Renal cortical epithelial cell (primary cell): ENCODE results near the gene IZUMO3. TPM values are rescaled to one million over a fixed set of nuclear protein-coding genes. Genes with fewer than 3 reads are reported as not detected.
"Not testable (repeated sequence)": the region's sequence is repeated elsewhere in the genome, so short reads cannot be mapped to it uniquely, and the experiment has no call there.

Experiments used
- DNase-seq: peaks from one replicate; pipeline ENCODE4 v3.0.0-alpha.2; 2011; ENCODE audit warnings: low read depth
- total RNA-seq: library from RNA; depleted of rRNA; stranded (reverse); fragments of >200 nt; gene quantifications from 2 replicates; pipeline ENCODE4 v1.2.3, GENCODE V29; 2014

IZUMO3 gene, protein sequence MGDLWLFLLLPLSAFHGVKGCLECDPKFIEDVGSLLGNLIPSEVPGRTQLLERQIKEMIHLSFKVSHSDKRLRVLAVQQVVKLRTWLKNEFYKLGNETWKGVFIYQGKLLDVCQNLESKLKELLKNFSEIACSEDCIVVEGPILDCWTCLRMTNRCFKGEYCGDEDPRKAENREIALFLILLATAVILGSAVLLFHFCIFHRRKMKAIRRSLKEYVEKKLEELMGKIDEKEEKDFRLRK
- total RNA-seq: not detected in 2 replicates

DNA sequence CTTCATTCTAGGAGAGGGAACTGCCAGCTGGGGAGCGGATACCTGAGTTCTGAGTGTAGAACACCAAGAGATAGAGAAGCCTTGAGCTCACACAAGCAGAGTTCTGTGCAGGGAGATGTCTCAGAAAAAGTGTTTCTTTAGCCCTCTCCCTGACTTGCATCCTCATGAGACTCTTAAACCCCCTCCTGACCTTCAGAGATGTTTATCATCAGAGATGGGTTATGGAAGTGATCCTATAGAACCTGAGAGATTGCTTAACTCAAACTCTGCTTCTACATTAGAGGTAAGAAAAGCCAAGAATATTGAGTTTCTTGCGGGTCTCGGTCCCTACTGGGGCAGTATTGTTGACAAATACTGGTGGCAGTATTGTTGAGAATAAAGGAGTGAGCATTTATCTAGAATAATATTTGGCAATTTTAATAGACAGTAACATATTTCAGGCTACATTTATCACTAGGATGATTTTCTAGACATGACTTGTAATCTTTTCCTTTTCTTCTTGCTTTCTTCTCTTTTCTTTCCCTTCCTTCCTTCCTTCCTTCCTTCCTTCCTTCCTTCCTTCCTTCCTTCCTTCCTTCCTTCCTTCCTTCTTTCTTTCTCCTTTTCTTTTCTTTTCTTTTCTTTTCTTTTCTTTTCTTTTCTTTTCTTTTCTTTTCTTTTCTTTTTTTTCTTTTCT, at the start of gene IZUMO3:
TSS of gene IZUMO3 (minus strand) at position 51 of the 676 bp plus-strand sequence. CDS start 248 bp downstream, outside the sequence.
- no peak for DNase-seq

DNA sequence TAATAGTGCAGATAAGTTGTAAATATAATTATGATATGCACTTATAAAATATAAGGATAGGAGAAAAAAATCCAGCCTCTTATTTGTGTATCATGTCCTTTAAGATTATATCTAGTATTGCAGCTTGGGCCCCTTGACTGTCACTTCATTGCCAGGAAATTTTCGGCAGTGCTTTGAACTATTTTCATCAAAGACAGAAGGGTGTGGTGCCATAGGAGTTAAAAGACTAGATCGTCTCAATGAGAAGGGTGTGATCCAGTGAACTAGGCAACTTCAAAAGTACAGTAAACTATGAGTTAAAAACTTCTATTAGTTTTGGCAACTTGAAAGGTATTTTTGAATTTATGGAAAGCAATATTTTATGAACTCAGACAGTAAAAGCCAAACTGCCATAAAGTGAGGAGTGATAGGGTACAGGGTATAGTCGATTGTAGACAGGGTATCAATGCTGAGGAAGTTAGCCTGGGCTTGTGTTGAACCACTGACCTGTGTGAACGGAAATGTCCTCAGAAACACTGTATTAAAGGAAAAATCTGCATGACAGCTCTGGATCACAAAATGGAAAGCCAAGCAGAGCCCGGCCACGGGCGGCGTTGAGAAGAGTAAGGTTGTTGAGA, 48.6 kb upstream of the IZUMO3 start:
- no peak for DNase-seq

DNA sequence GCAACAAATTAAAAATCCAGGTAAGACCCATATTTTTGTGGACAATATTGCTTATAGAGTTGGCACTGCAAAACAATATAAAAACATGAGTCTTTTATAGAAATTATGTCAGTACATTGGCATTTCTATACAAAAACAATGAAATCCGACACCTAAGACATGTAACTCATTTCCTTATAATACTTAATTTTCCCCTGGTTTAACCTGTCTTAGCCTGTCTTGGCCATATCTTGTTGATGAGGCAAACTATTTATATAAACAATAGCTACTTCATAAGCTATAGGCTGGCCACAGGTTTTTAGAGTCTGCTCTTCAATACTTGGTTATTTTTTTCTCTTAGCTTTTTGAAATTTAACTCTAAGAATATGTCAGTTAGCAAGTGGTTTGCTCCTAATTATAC, 44.7 kb upstream of the IZUMO3 start:
- DNase-seq: no peak

DNA sequence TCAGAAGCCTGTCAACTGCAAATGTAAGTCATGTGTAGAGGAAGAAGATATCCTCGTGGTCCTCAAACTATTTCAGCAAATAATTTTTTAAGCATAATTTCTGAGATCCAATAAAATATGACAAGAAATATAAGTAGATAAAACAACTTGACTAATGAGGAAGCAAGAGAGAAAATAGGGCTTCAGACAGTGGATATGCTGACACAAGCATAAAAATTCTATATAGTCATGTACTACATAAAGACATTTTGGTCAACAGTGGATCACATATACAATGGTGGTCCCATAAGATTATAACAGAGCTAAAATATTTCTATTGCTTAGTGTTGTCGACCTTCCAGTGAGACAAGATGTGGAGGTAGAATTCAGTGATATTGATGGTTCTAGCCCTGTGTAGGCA, 42.2 kb upstream of the IZUMO3 start:
- DNase-seq: no peak

DNA sequence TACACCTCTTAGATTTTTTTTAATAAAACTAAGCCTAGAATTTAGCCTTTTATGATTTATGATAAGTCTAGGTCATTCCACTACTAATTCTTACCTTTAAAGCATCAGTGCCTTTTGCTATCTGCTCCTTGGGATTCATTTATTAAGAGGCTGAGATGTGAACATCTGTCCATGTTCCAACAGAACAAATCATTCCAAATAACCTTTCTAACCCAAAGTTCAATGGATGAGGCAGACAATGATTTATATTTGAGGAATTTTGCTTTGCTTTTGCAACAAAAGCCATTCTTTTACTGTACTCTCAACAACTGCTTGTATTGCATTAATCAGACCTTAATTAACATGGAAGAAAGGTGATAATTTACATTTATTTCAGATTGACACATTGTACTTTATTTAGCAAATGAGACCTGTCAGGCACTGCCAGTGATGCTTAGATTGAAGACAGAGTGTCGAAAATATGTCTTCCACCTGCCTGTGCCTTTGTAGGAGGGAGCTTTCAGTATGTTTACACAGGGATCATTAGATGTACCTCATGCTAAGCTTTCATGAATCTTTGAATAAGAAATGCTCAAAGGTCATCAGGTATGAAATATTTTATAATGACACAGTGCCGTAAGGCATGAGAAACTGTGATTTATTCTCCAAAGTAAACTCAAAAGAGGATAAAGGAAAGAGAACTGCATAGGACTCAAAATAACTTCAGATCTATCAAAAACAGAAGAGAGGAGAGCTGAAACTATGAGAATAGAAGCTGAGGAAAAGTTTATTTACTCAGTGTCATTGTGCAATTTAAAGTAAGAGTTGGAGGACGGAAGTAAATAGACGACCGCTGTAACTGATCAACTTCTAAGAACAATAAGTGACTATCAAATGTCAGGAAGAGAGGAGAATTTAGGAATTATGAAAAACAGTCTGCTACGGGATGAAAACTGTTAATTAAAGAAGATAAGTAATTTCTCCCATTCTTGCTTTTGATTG, 36.7 kb upstream of the IZUMO3 start:
- DNase-seq: no peak

DNA sequence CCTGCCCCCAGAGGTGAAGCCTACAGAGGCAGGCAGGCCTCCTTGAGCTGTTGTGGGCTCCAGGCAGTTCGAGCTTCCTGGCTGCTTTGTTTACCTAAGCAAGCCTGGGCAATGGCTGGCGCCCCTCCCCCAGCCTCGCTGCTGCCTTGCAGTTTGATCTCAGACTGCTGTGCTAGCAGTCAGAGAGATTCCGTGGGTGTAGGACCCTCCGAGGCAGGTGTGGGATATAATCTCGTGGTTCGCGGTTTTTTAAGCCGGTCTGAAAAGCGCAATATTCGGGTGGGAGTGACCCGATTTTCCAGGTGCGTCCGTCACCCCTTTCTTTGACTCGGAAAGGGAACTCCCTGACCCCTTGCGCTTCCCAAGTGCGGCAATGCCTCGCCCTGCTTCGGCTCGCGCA, 34.3 kb upstream of the IZUMO3 start:
- DNase-seq: not testable (repeated sequence)

DNA sequence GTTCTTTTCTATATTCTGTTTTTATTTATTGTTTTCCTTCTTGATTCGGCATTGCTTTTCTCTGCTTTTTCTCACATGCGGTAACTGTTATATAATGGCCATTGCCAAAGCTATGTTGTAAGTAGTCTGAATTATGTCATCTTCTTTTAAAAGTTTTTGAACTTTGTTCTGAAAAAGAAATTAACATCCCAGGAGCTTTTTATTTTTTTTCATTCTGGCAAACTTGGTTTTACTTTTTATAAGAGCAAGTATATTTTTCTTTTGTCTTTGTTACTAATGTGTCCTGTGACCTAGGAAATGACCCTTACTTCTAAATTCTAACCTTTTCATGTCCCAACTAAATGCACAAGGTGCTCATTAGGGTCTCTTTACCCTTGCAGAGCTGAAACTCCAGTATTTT, 26.7 kb upstream of the IZUMO3 start:
- DNase-seq: no peak

DNA sequence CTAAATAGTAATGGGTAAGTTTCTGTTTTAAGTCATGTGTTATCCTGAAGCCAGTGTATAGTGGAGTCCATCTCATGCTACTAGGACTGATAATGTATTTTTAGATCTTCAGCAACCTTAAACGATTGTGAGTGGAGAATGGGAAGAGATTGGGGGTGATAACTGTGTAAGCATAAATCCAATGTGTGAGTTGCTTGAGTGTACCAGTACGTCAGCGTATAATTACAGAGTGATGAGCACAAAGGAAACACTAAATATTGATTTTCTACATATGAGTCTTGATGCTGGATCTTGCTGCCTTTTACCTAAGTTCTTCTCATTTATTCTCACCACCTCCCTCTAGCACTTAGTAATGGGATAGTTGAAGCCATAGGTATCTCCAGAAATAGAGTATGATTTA, 16.3 kb upstream of the IZUMO3 start:
- no peak for DNase-seq

DNA sequence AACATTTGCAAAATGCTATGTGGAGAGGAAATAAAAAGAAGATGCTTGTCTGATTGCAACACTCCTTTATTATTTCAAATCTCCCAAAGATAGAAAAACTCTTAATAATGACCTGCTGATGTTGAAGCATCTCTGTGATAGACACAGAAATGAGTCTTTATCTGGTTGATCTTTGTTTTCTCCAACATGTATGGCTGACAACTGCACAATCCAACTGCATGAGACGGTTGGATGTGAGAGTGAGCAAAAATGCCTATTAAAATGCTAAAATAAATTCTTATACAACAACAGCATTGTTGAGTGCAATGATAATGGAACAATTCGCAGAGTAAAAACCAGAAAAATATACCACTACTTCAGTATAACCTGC, 7.5 kb upstream of the IZUMO3 start:
- no peak for DNase-seq

DNA sequence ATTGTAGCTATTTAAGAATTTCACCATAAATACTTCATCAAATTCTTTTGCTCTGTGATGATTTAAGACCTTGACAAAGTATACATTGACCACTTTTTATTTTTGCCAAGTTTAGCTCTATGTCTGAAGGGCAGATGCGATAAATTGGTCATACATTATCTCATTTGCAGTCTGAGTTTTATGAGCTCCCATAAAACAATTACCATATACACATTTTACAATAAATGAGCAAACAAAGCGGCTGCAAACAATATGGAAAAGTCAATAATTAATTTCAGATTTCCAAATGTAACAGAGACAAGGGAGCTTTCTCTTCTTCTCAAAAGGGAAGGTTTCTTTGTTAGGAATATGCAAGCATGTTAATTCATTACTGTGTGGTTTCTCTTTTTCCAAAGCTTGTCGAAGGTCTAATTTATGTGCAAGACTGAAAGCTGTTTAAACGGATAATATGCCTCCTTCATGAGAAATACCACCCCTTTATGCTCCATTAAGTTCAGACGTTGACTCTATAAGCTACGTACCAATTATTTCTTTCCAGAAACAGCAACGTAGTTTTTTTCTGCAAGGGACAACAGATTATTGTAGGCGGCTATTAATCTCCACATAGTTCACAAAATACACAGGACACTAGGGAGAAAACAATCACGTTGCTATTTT, 7.0 kb upstream of the IZUMO3 start:
- no peak for DNase-seq

DNA sequence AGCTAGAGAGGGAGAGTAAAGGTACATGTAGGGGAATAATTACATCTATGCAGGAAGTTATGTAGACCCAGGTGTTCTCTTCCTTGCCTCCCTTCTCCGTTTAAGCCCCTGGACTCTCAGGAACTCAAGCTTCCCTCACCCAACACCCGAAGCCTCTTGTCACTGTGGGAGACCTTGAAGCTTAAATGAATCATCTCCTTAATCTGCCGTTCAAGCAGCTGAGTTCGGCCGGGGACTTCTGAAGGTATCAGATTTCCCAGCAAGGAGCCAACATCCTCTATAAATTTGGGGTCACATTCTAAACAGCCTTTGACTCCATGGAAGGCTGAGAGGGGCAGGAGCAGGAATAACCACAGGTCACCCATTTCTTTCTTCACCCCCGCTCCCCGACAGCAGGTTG, 412 bp downstream of the IZUMO3 start:
- no peak for DNase-seq

DNA sequence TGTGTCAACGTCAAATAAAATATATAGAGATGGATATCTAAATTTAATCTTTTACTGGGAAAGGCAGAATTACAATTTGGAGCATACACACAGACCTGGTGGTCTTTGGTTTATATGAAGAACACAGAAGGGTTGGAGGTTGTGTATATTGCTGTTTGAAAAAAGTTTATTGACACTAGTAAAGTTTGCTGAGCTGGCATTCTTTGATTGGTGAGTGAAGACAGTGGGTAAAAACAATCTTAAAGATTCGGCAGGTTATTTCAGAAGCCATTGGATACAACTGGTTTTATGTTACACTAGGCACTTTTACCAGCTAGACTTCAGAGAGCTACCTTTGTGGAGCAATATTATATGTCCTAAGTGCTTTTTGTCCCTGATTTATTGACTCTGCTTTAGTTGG, 27.2 kb downstream of the IZUMO3 start:
- no peak for DNase-seq

DNA sequence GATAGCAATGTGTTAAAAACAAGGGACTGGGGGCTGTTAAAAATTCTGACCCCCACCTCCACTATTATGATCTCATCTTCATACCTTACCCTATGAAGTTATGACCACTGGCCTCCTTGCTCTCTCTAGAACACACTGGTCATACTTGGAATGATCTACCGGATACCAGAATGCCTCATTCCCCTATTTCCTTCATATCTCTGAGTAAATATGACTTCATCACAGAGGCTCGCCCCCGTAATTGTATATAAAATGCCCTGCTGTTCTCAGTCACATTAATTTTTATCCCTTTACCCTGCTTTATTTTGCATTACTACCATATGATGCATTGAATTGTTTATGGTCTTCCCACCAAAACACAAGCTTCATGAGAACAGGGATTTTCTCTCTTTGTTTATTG, 29.2 kb downstream of the IZUMO3 start:
- no peak for DNase-seq

DNA sequence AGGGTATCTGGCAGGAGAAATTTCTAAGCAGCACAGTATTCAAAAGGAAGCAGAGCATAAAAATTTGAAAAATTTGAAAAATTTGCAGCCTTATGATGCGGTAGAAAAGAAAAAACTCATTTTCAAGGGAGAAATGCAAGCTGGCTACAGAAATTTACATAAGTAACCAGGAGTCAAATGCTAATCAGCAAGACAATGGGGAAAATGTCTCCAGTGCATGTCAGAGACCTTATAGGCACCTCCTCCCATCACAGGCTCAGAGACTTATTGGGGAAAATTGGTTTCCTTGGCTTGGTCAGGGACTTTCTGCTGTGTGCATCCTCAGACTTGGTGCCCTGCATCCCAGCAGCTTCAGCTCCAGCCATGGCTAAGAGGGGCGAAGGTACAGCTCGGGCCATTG, 35.8 kb downstream of the IZUMO3 start:
- no peak for DNase-seq

DNA sequence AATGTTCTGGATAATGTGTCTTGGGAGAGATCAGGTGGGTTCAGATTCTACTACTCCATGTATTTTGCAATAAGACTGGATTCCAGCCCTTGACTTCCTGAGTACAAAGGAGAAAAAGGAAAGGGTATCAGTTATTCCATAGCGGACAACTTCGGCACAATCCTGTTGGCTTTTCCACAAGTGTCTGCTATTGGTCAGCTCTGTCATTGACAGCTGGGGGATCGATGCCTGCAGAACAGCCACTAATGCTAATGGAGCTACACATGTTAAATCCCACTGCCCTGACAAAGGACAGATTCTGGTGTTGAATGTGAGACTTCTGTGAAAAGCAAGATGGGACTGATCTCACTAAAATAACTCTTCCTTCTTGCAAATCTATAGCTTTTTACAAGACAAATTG, 41.2 kb downstream of the IZUMO3 start:
- no peak for DNase-seq

DNA sequence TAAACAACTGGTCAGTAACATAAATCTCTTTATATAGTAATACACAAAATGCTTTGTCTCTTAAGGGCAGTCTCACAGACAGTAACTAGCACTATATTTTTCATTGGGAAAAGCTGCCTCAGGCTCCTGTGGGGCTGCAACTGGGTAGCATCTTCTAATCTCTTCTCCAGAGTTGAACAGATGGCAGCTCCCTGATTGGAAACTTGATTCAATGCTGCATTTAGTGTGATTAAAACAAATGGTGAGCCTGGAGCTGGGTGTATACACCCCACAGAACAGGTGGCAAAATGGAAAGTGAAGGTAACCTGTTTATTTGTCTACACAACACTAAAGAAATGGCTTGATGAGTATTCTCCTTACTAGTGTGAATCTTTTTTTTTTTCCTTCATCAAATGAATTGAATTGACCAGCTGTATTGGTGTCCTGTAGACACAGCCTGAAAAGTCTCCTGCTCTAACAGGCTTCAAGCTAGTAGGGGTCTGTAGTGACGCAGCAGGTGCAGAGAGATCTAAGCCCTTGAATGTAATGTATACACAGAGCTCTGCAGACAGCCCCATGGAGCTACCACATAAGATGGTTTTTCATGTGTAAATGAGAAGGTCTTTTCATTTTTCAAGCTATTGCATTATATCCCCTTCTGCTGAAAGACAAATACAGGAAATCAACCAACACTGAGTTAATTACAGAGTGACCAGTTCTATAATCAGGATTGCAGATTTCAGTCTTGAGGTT, 43.3 kb downstream of the IZUMO3 start:
- no peak for DNase-seq

DNA sequence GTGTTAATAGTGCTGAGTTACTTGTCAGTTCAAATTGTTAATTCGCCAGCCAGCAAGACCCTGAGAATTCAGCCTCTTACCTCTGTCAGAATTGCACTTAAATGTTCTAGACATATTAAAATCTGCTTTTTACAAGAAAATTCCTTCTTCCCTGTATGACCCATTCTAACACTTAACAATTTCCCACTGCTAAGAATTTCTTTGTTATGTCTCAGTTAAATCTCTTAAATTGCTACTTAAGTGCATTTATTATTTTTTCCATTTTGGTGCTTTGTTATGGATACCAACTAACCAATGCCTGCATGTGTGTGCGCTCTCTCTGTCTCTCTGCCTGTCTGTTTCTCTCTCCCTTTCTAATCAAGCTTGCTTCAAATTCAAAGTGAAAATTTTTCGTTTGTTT, 44.9 kb downstream of the IZUMO3 start:
- DNase-seq: no peak

DNA sequence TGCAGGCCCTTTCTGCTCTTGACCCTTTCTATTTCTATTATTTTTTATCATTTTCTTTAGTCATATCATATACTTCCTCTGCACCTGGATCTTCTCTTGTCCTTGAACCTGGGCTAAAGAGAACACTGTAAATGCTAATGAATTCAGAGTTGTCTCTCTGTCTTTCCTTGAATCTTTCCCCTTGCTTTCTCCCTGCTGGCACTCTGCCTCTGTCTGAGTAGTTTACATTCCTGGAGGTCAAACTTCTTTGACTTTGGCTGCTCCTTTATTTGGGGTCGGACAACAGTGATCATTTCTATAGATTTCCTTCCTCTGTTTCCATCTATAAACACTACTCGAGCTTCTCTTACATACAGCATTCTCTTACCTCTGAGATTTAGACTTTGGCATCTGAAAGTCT, 47.1 kb downstream of the IZUMO3 start:
- no peak for DNase-seq

DNA sequence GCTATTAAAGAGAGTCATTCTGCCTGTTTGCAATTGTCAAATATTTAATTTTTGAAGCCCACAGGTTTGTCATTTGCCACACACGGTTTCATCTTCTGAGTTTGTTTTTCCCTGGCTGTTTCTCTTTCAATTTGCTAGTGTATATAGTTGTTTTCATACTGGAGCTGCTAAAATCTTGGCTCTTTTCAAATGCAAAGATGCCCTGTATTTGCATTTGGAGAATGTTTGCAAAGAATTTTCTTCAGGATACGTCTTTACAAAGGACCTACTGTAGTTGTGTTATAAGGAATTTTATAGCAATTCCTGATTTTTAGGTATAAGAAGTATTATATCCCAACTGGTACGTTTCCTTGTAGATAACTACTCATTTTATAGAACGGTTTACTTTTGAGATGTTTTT, 48.0 kb downstream of the IZUMO3 start:
- no peak for DNase-seq
